HG03378 (cell line): ENCODE data around the gene IL19.
"Not testable (repeated sequence)": the region's sequence is repeated elsewhere in the genome, so short reads cannot be mapped to it uniquely, and the experiment has no call there.

Experiments used
- ATAC-seq: cut with Tn5 transposase; IDR thresholded peaks from one replicate; pipeline ENCODE4 v1.9.1; 2021; ENCODE audit warnings: mild to moderate bottlenecking, moderate library complexity; ENCODE audit not compliant: unreplicated experiment

The IL19 gene

DNA sequence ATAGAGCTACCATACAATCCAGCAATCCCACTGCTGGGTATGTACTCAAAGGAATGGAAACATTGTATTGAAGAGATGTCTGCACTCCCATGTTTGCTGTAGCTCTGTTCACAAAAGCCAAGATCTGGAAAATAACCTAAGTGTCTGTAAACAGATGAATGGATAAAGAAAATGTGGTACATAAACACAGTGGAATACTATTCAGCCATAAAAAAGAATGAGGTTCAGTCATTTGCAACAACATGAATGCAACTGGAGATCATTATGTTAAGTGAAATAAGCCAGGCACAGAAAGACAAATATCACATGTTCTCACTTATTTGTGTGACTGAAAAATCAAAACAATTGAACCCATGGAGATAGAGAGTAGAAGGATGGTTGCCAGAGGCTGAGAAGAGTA, 83.1 kb downstream of the IL19 start:
- ATAC-seq = not testable (repeated sequence)

DNA sequence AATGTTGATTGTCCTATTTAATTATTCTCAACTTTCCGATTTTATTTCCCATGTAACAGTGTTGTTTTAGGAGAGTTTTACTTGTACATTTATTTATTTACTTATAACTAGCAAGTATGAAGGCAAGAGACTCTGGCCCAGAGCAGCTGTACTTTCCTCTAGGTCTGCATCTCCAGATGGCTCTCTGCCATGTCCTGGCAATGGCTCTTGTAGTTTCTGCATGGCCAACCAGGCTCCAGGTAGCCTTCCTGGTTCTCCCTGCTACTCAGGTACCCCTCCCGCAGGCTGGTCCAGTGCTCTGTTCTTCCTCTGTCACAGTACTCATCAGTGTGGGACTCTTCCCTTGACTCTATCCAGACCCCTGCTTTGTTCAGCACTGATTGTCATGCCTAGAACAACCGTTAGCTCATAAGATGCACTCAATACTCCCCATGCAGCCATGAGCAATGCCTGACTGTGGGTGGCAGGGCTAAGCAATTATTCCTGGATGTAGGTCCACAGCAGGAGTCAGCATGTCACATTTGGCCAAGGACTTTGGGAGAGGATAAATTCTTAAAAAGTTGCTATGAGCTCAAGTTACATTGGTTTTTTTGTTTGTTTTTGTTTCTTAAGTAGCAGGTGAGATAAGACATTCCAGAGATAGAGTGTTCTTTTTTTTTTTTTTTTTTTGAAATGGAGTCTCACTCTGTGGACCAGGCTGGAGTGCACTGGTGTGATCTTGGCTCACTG, 84.0 kb downstream of the IL19 start:
- ATAC-seq = no peak

DNA sequence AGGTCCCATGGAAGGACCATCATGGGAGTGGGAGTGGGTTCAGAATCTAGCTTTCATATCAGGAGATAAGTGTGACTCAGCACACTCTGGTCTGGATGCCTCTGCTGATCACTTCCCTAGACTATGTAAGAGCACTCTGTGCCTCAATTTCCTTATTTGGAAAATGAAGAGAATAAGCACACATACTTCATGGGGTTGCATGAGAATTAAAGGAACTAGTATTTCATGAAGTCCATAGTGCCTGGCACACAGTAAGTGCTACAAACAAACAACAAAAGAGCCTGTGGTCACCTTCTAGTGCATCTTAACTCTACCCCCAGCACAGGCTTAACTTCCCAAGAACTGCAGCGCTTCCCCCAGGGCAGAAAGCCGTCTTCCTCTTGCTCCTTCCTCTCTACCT, 85.3 kb downstream of the IL19 start:
- no peak for ATAC-seq

DNA sequence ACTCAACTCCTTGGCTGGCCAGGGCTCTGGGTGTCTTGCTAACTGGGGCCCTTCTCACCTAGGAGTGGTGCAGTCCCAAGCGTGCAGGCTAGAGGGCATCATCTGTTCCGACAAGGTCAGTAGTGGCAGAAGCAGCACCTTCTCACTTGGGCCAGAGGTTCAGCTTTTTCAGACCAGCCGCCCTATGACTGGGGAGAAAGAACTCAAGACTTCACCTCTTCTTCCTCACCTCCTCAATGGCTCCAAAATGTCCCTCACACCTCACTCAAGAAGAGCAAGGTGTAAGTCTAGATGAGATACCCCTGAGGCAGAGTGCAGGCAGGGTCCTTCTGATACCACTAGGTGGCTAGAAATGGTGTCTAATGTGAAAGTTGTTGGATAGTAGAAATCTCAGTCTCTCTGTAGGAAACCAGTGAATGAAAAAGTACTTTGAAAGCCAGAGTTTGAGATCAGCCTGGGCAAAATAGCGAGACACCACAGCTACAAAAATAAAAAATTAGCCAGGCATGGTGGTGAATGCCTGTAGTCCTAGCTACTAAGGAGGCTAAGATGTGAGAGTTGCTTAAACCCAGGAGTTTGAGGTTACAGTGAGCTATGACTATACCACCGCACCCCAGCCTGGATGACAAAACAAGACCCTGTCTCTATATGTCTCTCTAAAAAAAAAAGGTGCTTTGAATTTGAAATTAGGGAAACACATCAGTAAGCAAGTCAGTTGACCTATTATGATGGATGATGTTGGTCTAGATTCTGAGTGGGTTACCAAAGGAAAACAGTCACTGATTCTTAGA, 86.3 kb downstream of the IL19 start:
- no peak for ATAC-seq

DNA sequence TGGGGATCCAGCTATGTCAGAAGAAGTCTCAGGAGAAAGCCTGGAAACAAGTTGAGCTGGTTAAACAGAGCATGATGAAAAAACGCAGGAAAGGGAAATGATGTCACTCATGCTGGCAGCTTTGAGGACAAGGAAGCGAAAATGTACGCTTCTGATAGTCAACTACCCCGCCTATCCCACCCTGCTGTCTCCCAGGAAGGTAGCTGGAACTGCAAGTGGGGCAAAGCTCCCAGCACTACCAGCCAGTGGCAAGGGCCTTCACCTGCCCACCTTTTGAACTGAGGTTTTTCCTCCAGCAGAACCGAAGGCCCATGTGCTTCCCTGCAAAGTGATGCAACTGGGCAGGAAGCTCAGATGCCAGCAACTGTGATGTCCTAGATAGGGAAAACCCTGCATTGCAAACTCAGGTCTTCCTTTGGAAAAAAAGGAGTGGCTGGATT, 88.5 kb downstream of the IL19 start:
- no peak for ATAC-seq

GRCh38 chr1:206860165-206860564, 89.6 kb downstream of the IL19 start:
- no peak for ATAC-seq

DNA sequence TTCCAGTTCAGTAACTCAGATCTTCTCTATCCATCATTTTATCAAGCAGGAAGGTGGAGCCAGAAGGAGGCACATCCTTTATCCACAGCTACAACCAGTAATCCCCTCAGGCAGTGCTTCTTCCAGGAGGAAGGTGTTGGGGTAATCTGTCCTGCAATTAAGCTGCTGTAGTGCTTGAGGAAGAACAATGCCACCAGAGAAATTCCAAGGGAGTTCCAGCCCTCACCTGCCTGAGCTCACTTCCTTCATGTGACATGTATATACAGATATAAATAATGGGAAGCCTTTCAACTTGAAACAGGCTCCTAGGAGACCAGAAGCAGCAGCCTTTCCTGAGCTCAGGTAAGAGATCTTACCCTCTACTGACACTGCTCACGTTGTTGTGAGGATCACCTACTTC, 92.7 kb downstream of the IL19 start:
- no peak for ATAC-seq

GRCh38 chr1:206864939-206865671, 94.5 kb downstream of the IL19 start, which contains the start of gene IL20:
TSS of gene IL20 (plus strand) at chr1:206865623. CDS start at chr1:206865853, 230 bp downstream.
- ATAC-seq = no peak

DNA sequence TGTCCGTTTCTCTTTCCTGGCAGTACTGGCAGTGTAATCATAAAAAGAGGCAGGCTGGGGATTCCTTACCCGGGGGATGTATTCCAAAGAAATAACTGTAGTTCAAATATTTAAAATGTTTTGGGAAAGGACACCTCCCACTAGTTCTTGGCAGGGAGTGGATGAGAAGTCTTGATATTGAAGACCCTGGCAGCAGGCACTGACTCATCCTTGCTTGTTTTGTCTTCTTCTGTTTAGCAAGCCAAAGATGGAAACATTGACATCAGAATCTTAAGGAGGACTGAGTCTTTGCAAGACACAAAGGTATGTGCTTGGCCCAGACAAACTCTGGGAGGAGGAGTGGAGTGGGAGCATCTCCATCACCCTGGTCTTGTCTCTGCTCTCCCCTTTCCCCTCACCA, 95.5 kb downstream of the IL19 start:
- no peak for ATAC-seq

DNA sequence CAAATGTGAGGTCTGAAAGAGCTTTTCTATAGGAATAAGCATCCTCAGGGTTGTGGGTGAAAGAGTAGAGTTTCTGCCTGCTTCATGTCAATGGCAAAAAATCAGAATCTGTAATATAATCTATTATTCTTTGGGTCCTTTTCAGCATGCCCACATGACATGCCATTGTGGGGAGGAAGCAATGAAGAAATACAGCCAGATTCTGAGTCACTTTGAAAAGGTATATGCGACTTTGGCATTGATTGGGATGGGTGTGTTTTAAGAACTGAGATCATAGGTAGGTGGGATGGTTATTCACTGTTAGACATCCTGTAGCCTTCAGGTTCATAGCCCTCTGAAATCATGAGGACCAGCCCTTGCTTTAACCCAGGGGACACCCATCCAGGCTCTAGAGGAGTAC, 96.7 kb downstream of the IL19 start:
- ATAC-seq = no peak

DNA sequence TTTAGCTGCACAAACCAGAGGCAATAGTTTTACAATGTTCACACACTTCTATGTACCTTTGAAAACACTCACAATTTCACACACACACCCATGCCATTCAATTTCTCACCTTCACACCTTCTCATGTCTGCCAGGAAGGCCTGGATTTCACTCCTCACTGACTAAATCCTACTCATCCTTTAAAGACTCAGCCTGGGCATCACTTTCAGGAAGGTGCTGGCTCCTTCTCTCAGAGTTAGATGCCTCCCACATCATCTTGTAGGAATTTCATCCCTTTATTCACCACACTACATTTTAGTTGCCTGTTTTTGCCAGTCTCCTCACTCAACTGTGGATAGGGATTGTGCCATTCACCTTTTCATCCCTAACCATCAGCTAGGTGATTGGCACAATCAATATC, 97.1 kb downstream of the IL19 start:
- ATAC-seq = no peak

DNA sequence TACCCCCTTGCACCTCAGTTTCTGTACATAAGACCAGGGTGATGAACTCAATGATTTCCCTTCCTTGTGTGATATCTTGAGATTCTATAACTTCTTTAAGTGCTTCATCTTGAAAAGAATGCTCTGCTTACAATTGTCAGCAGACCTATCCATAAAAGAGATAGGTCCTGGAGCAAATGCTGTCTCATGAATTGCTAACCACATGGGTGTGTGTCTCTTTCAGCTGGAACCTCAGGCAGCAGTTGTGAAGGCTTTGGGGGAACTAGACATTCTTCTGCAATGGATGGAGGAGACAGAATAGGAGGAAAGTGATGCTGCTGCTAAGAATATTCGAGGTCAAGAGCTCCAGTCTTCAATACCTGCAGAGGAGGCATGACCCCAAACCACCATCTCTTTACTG, 97.7 kb downstream of the IL19 start:
- ATAC-seq = no peak

DNA sequence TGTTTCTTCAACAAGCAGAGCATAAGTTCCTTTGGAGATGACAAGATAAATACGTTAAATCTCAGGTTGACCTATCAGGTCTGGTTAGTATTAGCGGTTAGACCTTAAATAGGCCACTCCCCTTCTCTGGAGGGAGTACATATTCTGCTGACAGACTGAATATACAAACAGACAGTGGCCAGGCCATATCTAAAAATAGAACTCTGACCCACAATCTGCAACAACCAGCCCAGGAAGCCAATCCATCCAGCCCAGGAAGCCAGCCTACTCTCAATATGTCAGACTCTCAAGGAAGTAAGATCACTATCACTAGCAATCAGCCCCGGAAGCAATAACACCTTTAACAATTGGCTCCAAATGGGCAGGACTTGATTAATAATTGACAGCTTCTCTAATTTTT, 101.6 kb downstream of the IL19 start:
- ATAC-seq = no peak

- no peak for ATAC-seq
Measured at GRCh38 chr1:206873603-206874188, 103.1 kb downstream of the IL19 start.

DNA sequence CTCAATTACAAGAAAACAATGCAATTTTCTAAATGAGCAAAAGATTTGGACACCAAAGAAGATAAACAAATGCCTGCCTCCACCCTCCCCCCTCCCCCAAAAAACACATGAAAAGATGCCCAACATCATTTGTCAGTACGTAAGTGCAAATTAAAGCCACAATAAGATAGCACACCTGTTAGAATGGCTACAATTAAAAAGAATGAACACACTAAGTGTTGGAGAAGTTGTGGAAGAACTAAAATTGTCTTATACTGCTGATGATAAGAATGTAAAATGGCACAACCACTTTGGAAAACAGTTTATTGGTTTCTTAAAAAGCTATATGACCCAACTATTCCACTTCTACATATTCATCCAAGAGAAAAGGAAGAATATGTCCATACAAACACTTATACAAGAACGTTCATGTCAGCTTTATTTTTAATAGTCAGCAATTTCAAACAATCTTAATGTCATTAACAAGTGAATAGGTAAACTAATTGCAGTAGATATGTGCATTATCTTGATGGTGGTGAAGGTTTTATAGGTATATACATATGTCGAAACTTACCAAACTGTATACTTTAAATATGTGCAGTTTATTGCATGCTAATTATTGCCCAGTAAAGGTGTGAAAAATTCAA, 105.3 kb downstream of the IL19 start:
- no peak for ATAC-seq

DNA sequence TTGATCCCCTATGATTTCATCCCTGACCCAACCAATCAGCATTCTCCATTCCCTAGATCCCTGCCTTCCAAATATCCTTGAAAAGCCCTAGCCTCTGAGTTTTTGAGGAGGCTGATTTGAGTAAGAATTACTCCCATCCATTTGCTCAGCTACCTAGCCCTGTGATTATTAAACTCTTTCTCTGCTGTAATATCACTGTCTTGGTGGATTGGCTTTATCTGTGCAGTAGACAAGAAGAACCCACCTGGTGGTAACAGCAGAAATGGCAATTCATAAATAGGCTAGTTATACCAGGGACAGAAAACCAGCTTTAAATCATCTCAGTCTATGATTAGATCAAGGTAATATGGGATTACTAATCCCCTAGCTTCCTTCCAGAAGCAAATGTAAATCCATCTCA, 107.9 kb downstream of the IL19 start:
- ATAC-seq = no peak

- ATAC-seq = no peak
Measured at GRCh38 chr1:206880314-206880713, 109.7 kb downstream of the IL19 start.

- ATAC-seq = no peak
Measured at GRCh38 chr1:206882555-206882954, 112.0 kb downstream of the IL19 start.

GRCh38 chr1:206883160-206883559, 112.6 kb downstream of the IL19 start:
- ATAC-seq = no peak

DNA sequence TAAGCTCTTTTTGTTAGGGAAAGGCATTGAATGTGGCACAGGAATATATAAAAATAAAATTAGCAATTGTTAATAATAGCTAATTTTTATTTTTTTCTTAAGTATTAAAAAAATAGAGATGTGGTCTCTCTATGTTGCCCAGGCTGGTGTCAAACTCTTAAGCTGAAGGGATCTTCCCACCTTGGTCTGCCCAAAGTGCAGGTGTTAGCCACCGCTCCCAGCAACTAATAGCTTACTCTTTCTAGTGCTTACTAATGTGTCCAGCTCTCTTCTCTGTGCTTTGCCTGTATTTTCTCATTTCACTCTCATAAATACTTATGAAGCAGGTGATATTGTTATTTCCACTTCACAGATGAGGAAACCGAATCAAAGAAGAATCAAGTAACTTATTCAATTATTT, 113.3 kb downstream of the IL19 start:
- ATAC-seq = no peak
